Right ventricle myocardium inferior (tissue), 1 donor: ENCODE data around the gene FAM20C. TPM values are rescaled to one million over a fixed set of nuclear protein-coding genes. Genes with fewer than 3 reads are reported as not detected.
"Not testable (repeated sequence)": the region's sequence is repeated elsewhere in the genome, so short reads cannot be mapped to it uniquely, and the experiment has no call there.

Source experiments
- ATAC-seq: fragments of 200-7000 bp; cut with Tn5 transposase; one replicate; pipeline ENCODE4 v1.9.1; 2020; ENCODE audit warnings: mild to moderate bottlenecking, moderate library complexity
- DNase-seq: peaks from one replicate; pipeline ENCODE4 v3.0.0; 2021; ENCODE audit errors: missing footprints
- intact Hi-C: fragments of 100-400 bp; cut with DNase I; formaldehyde crosslinking; loops from one replicate; pipeline ENCODE4 v1.11.0; 2022
- total RNA-seq: library from RNA; stranded (reverse); fragmentation: NEBNext Ultra II Directional; extraction: Animal tissue kit (Norgen Biotek cat#: 25700); gene quantifications from one replicate; pipeline ENCODE4 v1.2.1, GENCODE V29; 2021
- donor health status: DM: no; HTN: yes; CAD: no; lungs with severe emphysema.

Gene FAM20C
- total RNA-seq, 1 donor from 2014 or later: 26.1 TPM

DNA sequence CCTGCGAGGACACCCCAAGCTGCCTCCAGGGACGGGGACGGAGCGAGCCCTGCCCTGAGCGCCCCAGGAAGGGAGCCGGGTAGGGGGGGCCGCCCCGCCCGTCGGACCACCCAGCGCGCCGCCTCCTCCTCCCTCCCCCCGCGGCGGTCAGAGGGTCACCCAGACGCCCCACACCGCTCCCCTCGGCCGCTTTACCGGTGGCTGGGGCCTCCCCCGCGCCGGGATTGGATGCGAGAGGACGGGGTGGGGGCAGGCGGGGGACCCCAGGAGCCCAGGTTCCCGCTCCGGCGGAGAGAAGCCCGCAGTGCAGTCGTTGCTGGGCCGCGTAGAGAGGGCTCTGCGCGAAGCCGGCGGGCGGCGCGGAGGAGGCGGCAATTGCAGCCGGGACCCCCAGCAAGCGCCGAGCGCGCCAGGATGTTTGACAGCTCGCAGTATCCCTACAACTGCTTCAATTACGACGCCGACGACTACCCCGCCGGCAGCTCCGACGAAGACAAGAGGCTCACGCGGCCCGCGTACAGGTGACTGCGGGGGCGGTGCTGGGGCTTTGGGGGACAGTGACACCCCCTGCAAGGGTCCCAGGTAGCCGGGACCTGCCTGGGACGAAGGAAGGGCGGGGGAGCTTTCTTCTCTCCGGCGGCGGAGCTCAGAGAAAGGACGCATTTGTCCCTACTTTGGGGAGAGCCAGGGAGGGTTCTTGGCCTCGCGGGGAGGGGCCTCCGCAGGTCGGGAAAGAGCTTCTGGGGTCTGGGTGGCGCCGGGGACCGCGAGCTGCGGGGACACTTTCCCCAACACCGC, 97.6 kb downstream of the FAM20C start, which contains the start of gene FOXL3:
TSS of gene FOXL3 (plus strand) at position 415 of the 798 bp plus-strand sequence. CDS start at position 415, 0 bp downstream.
- intact Hi-C loops: no loop called here
- DNase-seq (peak; percentile 65), ATAC-seq (no peak)

DNA sequence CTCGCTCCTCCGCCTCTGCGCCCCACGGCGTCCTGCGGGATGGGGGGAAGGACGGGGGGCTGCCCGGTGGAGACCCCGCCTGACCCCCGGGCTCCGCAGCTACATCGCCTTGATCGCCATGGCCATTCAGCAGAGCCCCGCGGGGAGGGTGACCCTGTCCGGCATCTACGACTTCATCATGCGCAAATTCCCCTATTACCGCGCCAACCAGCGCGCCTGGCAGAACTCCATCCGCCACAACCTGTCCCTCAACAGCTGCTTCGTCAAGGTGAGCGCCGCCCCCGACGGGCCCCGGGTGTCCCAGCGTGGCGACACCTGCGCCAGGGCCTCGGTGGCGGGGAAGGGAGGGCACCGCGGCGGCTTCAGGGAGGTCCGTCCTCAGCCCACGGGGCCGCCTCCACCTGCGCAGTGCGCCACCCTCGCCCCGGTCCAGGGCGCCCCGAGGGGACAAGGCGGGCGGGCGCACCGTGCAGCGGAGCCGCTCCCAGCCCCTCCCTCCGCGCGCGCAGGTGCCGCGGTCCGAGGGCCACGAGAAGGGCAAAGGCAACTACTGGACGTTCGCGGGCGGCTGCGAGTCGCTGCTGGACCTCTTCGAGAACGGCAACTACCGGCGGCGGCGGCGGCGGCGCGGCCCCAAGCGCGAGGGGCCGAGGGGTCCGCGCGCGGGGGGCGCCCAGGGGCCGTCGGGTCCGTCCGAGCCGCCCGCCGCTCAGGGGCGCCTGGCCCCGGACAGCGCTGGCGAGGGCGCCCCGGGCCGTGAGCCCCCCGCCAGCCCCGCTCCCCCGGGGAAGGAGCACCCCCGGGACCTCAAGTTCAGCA, 98.4 kb downstream of the FAM20C start:
- DNase-seq (peak; percentile 23), ATAC-seq (no peak)
- intact Hi-C loops: no loop called here

DNA sequence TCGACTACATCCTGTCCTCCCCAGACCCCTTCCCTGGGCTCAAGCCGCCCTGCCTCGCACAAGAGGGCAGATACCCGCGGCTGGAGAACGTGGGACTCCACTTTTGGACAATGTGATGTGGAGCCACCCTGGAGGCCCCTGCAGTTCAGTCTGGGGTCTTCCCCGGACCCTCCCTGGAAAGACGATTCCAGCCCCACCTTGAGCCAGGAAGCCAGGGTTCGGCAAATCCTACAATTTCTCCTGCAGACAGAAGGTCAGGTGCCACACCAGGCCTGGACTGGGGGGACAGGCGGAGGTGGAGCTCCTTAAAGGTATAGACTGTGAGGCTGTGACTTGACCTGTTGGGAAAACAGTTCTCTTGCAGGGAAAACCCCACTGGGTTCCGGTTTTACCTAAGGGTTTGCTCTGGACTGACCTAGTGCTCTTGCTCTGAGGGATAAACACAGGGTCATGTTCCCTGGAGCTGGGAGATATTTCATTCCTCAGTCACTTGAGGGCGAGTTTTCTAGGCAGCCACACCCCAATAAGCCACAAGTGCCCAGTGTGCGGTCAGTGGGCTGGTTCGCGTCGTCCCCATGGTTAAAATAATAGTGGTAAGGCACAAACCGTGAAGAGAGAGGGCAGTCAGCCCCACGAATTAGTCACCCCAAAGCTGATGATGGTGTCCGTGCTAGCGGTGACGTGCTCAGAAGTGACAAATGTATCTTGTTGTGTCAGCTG, 99.2 kb downstream of the FAM20C start:
- ATAC-seq (peak; percentile 8), DNase-seq (peak; percentile 18)
- intact Hi-C loops: no loop called here

DNA sequence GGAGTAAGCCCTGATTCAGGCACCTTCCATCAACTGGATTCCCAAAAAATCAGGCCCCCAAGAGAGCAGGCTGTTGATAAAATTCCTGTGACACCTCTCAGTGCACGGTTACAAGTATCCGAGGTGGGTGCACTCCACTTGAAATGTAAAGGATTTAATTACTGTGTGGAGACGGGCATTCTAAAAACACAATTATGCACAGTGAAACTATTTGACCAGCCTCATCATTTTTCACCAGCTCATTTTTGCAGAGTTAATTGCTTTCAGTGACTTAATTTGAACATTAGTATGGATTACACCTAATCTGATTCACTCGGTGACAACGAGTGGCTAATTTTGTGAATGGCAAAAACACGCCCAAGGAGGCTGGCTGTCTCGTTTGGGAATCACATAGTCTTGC, 99.9 kb downstream of the FAM20C start:
- intact Hi-C loops: no loop called here
- no peak for DNase-seq
- ATAC-seq: no peak

DNA sequence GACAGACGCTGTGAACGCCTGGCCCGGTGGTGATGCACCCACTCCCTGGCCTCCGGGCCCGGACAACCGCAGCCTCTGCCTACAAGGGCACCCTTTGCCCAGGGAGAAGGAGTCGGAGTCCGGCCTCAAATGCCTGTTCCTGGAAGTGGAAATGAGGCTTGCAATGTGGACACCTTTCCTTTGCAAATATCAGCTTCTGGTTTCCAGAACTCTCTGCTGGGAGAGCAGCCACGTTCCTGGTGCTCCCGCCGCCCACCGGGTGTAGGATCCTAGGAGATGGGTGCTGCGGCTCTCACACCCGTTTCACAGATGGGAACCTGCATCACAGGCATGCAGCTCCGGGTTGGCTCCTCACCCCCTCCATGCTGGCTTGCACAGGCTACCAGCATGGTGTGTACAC, 100.5 kb downstream of the FAM20C start:
- intact Hi-C loops: no loop called here
- DNase-seq: peak; percentile 40

DNA sequence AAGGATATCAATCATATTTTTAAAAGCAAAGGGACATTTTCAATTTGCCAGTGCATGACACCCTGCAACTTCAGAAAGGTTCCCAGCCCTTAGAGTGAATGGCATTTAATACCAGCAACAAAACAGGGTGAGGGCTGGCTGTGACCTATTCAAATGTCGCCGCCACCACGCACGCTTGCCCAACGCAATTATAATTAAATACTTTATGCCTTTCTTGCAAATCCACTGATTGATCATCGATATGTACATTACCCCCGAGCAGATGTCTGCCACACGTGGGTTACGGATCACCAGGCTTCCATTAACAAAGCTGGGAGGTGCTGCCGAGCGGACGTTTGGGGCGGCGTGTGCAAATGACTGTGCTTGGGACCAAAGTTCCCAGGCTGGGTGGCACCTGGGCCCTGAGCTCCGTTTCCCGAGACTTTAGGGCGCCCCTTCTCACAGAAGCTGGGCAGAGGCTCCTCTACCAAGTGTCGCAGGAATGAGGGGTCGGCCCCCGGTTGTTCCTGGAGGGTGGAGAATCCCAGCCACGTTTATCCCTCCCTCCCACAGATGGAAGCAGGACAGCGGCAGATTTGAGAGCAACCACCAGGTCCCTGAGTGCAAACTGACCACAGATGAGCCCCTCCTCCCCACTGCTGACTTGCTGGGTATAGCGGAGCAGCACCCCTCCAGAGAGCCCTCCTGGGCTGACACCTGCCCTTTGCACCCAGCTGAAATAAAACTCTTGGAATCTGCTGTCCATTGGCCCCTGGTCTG, 101.5 kb downstream of the FAM20C start:
- ATAC-seq (no peak), DNase-seq (peak; percentile 42)
- intact Hi-C loops: no loop called here

More for the DNA sequence above, 100.5 kb downstream of the FAM20C start:
- no peak for ATAC-seq

DNA sequence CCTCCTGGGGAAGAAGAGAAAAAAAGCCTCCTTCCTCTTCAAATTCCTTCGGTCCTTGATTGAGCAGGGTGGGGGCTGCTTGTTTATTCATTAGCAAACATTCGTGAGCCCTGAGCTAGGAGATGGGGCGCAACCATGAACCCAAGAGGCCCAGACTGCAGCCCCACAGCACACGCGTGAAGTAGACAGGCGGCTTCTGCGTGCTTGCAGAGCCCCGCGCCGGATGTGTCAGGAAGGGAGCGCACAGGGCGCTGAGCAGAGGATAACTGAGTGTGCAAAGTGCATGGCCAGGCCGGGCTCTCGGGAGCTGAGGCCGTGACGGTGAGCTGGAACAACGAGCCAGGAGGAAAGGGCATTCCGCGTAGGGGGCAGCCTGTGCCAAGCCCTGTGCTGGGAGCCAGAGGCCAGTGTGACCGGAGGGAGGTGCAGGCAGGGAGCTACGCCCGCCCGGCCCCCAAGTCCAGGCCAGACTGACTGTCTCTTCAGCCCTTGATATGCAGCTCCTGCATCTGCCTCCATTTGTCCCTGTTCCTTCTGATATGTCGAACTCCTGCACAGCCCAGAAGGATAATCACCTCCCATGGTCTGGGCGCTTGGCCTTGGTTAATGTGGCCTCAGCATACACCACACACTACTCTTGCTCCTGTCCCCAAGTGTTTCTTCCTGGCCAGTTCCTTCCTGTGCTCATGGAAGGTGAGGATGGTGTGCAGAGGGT, 102.2 kb downstream of the FAM20C start:
- peak; percentile 69 for DNase-seq
- no peak for ATAC-seq
- intact Hi-C loops: no loop called here

DNA sequence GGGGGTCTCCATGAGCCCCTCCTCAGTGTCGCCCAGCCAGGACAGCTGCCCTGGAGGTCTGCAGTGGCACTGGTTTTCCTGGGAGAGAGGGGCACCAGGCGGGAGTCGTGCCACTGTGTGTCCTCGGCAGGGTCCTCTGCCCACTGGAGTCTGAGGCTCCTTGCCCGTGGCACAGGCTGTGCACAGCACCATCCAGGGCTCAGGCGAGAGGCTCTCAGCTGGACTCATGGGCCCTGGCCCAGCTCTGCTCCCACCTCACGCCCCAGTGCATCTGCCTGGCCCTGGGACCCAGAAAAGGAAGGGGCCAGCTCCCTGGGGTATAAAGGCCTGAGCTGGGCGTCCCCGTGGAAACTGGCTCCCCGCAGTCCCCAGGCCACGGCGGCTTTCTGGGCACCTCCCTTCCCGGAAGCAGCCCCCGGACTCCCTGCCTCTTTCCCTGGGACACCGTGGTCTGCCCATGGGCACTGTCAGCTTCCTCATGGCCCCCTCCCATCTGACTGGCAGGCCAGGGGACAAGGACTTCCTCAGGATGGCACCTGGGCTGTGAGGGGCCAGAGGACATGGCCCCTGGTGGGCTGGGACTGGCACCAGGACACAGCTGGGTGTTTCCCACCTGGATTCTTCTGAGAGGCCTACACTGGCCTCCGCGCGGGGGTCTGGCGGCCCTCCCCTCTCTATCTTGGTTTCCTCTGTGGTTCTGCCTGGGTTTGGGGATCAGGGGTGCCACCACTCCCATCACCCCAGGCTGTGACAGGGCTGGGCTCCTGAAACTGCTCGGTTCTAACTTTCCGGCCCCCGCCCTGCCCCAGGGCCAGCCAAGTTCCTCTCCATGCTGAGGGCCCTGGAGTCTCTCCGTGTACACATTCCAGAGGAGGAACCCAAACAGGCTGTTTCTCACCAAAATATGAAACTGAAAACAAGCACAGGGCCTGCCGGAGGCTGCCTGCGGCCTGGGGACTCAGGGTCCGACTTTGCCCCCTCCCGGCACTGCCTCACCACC, 103.1 kb downstream of the FAM20C start:
- ATAC-seq (no peak), DNase-seq (peak; percentile 41)
- intact Hi-C loops: no loop called here

DNA sequence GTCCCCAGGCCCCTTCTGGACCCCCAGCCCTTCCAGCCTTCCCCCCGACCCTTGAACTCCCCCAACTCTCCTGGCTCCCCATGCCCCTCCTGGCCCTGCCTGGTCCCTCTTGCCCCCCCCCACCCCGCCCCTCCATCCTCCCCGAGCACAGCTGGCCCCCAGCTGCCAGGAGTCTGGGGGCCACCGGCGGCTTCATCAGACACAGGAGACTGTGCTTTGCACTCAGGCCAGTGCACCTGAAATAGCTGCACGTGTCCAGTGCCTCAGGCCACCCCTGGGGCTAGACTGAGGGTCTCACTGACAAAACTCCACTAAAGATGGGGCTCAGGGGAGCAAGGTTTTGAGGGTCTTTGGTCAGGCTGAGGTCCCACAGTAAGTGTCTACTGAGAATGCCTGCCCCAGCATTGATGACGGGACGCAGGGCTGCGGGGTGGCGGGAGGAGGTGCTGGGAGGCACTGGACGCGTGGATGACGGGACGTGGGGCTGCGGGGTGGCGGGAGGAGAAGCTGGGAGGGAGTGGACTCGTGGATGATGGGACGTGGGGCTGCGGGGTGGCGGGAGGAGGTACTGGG, 104.1 kb downstream of the FAM20C start:
- ATAC-seq: no peak
- intact Hi-C loops: no loop called here

DNA sequence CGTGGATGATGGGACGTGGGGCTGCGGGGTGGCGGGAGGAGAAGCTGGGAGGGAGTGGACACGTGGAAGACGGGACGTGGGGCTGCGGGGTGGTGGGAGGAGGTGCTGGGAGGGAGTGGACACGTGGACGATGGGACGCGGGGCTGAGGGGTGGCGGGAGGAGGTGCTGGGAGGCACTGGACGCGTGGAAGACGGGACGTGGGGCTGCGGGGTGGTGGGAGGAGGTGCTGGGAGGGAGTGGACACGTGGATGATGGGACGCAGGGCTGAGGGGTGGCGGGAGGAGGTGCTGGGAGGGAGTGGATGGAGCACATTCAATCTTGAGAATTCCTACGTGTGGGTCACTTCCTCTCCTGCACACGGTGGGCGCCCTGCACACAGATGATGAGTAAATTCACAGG, 104.8 kb downstream of the FAM20C start:
- ATAC-seq, DNase-seq, intact Hi-C loops: not testable (repeated sequence)

More for the DNA sequence above, 104.1 kb downstream of the FAM20C start:
- DNase-seq: no peak

DNA sequence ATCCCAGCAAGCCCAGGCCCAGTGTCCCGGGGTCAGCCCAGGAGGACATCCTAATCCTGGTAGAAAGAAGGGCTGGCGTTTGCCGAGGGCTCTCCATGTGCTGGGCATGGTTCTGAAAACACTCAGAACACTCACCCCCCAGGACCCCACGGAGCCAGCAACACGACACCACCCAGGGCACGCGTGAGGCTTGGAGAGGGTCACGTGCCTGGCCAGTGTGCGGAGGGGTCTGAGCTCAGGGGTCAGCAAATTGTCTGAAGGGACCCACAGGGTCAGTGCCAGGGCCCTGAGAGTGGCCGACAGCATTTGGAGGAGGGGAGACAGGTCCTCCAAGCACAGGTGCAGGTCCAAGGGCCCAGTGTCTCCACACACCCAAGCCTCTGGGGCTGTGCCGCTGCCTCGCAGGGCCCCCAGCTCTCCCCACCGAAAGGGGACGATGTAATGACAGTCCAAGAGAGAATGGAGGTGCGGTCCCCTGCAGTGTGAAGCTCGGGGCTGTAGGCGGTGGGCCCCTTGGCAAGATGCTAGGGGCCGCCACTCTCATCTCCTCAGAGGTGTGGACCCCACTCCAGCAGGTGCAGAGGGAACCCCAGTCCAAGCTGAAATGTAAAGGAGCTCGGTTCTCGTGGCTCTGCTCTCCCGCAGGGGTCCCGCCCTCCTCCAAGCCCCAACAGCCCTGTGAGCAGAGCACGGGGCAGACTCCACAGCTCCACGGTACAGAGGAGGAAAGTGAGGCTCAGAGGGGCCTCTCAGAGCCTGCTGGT, 105.4 kb downstream of the FAM20C start:
- peak; percentile 27 for DNase-seq
- ATAC-seq: no peak
- intact Hi-C loops: no loop called here

DNA sequence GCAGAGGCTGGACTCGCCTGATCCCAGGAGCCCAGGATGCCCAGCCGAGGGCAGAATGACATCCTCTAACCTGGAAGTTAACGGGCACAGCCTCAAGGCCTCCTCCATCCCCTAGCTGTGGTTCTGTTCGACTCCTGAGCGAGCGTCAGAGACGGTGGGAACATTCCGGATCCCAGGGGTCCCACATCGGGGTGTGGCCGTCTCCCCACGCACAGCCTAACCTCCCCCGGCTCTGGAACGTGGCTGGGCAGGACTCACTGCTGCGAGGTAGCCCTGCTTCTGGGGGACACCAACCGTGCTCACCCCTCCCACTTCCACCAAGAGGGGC, 106.0 kb downstream of the FAM20C start:
- DNase-seq (peak; percentile 44), ATAC-seq (no peak)
- intact Hi-C loops: no loop called here

DNA sequence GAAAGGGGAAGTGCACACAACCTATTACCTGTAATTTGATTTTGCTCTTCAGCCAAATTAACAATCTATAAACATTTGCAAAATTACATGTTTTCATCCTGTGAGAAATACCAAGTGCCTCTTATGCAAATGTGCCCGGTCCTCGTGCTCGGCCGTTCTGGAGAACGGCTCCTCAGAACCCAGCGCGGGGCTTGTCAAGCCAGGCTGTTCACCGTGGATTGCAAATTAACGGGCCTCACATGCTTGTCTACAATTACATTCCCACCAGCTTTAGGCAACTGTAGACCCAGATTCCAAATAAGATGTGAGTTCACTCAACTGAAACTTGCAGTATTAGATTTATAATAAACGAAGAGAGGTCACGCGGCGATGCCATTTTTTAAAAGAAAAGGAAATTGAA, 106.4 kb downstream of the FAM20C start:
- DNase-seq: no peak
- no peak for ATAC-seq
- intact Hi-C loops: no loop called here

DNA sequence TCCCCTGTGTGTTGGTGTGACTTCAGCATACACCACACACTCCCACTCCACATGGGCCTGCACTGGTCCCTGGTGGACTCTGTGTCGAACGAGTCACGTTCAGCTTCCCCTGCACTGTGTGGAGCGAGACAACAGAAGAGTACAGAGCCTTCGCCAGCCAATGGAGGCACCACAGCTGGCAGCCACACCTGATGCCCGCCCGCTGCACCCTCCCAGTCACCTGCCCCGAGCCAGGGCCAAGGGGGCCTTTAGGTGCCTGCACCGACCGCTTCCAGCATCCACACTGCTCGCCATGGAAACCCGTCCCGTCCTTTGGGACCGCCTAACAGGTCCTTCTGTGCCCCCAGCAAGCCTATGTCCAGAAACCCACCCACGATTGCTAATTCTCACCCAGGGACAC, 106.8 kb downstream of the FAM20C start:
- no peak for ATAC-seq
- intact Hi-C loops: no loop called here
- DNase-seq: peak; percentile 8

DNA sequence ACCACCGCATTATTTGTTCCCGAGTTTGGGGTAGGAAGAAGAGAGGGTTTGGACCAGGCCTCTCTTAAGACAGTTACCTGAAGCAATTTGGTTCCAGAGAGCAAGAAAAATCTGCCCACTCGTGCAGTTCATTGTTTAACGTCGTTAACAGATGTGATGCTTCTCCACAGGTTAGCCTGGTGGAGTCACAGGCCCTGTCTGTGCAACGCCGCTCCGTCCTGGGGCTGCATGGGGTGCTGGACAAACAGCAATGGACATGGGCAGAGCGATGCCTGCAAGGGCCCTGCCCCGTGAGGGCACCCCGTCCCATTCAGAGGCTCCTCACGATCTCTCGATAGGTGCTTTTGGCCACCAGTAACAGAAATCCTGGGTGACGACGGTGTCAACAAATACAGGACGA, 107.3 kb downstream of the FAM20C start:
- DNase-seq (peak; percentile 58), ATAC-seq (no peak)
- intact Hi-C loops: no loop called here

DNA sequence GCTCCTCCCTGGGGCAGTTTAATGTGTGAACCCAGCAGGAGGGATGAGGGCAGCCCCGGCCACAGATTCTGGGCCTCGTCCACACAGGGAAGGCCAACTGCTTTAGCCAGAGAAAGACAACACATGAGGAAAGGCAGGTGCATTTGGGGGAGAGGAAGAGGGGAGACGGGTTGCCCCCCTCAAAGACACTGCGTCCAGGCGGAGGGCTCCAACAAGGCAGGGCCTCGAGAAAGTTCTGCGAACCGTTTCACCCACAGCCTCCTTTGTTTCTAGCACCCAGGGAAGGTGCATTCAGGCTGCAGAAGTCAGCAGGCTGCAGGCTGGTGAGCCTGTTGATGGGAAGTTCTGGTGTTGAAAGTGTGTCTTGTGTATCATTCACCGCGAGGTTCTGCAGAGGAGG, 107.7 kb downstream of the FAM20C start:
- DNase-seq (no peak), ATAC-seq (no peak)
- intact Hi-C loops: no loop called here
